Activated effector memory CD4-positive, alpha-beta T cell treated with Interleukin-2 at 50 U/mL for 16 hours (primary cell): Measurements from ENCODE around the gene STAM2.
"Not testable (repeated sequence)": the region's sequence is repeated elsewhere in the genome, so short reads cannot be mapped to it uniquely, and the experiment has no call there.

Experiments used
- DNase-seq: peaks from one replicate; pipeline ENCODE4 v3.0.0-alpha.2; 2020

The STAM2 gene

GRCh38 chr2:152175368-152176112 lies at the start of gene STAM2:
TSS of gene STAM2 (minus strand) at chr2:152175763. CDS start at chr2:152175642, 121 bp downstream.
- peak; percentile 90 for DNase-seq

GRCh38 chr2:152223977-152224376 lies 48.4 kb upstream of the STAM2 start:
- no peak for DNase-seq

GRCh38 chr2:152222975-152223637 lies 47.5 kb upstream of the STAM2 start:
- no peak for DNase-seq

GRCh38 chr2:152221839-152222238 lies 46.3 kb upstream of the STAM2 start:
- DNase-seq: no peak

GRCh38 chr2:152219077-152219828 lies 43.7 kb upstream of the STAM2 start:
- DNase-seq: no peak

GRCh38 chr2:152201466-152201830 lies 25.9 kb upstream of the STAM2 start:
- DNase-seq: no peak

- DNase-seq: no peak
Observed at GRCh38 chr2:152200565-152201465, 25.3 kb upstream of the STAM2 start.

- no peak for DNase-seq
Observed at GRCh38 chr2:152200101-152200500, 24.5 kb upstream of the STAM2 start.

- DNase-seq: no peak
Observed at GRCh38 chr2:152198499-152198898, 22.9 kb upstream of the STAM2 start.

GRCh38 chr2:152197508-152198284 lies 22.1 kb upstream of the STAM2 start:
- not testable (repeated sequence) for DNase-seq

GRCh38 chr2:152189622-152190495 lies 14.3 kb upstream of the STAM2 start:
- no peak for DNase-seq

- not testable (repeated sequence) for DNase-seq
Observed at GRCh38 chr2:152186808-152187207, 11.2 kb upstream of the STAM2 start.

GRCh38 chr2:152186262-152186661 lies 10.7 kb upstream of the STAM2 start:
- DNase-seq: no peak

GRCh38 chr2:152183401-152184073 lies 8.0 kb upstream of the STAM2 start:
- no peak for DNase-seq

GRCh38 chr2:152177667-152178066 lies 2.1 kb upstream of the STAM2 start:
- DNase-seq: not testable (repeated sequence)

- no peak for DNase-seq
Observed at GRCh38 chr2:152176113-152176714, 651 bp upstream of the STAM2 start.

- DNase-seq: no peak
Observed at GRCh38 chr2:152175012-152175367, 573 bp downstream of the STAM2 start.

GRCh38 chr2:152174574-152174973 lies 989 bp downstream of the STAM2 start:
- DNase-seq: no peak

- DNase-seq: no peak
Observed at GRCh38 chr2:152173831-152174230, 1.7 kb downstream of the STAM2 start.
